ENCODE measurements around the gene DPH2. TPM values are rescaled to one million over a fixed set of nuclear protein-coding genes. Genes with fewer than 3 reads are reported as not detected.

Gene DPH2
- total and polyA plus RNA-seq, 2 of the 8 experiments (the other 6 are each of a cell fraction or from before 2014, with no cell fraction given) = 64.9 to 92.1 TPM

DNA sequence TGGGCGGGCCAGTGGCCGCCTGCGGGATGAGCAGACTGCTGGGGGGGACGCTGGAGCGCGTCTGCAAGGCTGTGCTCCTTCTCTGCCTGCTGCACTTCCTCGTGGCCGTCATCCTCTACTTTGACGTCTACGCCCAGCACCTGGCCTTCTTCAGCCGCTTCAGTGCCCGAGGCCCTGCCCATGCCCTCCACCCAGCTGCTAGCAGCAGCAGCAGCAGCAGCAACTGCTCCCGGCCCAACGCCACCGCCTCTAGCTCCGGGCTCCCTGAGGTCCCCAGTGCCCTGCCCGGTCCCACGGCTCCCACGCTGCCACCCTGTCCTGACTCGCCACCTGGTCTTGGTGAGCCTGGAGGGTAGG is 11.3 kb downstream of the DPH2 start (continued):
- TF ChIP-seq RNF2 (IDR thresholded peaks at IDR 0.05; ENCODE audit: borderline replicate concordance, low read depth, low read length, missing control alignments, poor library complexity, severe bottlenecking) (no peak), BCL11A (IDR thresholded peaks at IDR 0.05; ENCODE audit: low read depth in 2 of 2, low read length in 2 of 2) (no peak), SRF (IDR thresholded peaks at IDR 0.05; ENCODE audit: low read depth, low read length) (no peak), CBX5 (IDR thresholded peaks at IDR 0.05; ENCODE audit: low read depth, low read length) (no peak), YY1 (IDR thresholded peaks at IDR 0.05; ENCODE audit: low read depth, low read length) (no peak), HDAC6 (IDR thresholded peaks at IDR 0.05; ENCODE audit: low read depth, low read length) (no peak), TAF7 (optimal IDR thresholded peaks at IDR 0.05; ENCODE audit: borderline replicate concordance, low read depth, low read length) (no peak), E2F6 (IDR thresholded peaks at IDR 0.05) (no peak), HDAC2 (IDR thresholded peaks at IDR 0.05; ENCODE audit: borderline replicate concordance in 1 of 2, low read depth in 2 of 2, low read length in 2 of 2) (no peak)
- TF ChIP-seq, protein P1, sequence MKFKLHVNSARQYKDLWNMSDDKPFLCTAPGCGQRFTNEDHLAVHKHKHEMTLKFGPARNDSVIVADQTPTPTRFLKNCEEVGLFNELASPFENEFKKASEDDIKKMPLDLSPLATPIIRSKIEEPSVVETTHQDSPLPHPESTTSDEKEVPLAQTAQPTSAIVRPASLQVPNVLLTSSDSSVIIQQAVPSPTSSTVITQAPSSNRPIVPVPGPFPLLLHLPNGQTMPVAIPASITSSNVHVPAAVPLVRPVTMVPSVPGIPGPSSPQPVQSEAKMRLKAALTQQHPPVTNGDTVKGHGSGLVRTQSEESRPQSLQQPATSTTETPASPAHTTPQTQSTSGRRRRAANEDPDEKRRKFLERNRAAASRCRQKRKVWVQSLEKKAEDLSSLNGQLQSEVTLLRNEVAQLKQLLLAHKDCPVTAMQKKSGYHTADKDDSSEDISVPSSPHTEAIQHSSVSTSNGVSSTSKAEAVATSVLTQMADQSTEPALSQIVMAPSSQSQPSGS (IDR thresholded peaks at IDR 0.05; ENCODE audit: low read length) = no peak

Data from H1 (cell line).